Tibial nerve (tissue), 3 donors: ENCODE data around the gene ETV7.

Experiments used
- CTCF ChIP-seq, 5 experiments: fragments of 200-600 bp in 3 of 5; fragments of 450-650 bp in 2 of 5; sonication (generic) in 3 of 5; IDR thresholded peaks; one replicate each; pipeline ENCODE4 v1.5.1; 2016 to 2019; ENCODE audit warnings: antibody characterized with exemption in 5 of 5, mild to moderate bottlenecking in 3 of 5, moderate library complexity in 2 of 5
- POLR2A ChIP-seq, 2 donors: fragments of 450-650 bp; IDR thresholded peaks; one replicate each; pipeline ENCODE4 v1.6.1; 2017; ENCODE audit warnings: antibody characterized with exemption in 2 of 2, mild to moderate bottlenecking in 2 of 2, moderate library complexity in 2 of 2

GRCh38 chr6:36389353-36389752, 1.9 kb upstream of the ETV7 start:
- TF ChIP-seq CTCF (IDR thresholded peaks at IDR 0.05): no peak
- TF ChIP-seq POLR2A (IDR thresholded peaks at IDR 0.05): no peak
